Astrocyte (in vitro differentiated cells and primary cell): Measurements from ENCODE around the gene VWA1.

Source experiments
- CTCF ChIP-seq: IDR thresholded peaks from 2 replicates; pipeline ENCODE4 v1.5.1; 2011; ENCODE audit warnings: low read depth, mild to moderate bottlenecking, inconsistent platforms, low read length, moderate library complexity; ENCODE audit not compliant: insufficient read depth
- EZH2 ChIP-seq: IDR thresholded peaks from 2 replicates; pipeline ENCODE4 v1.6.1; 2012; ENCODE audit warnings: mild to moderate bottlenecking, low read length, inconsistent platforms; ENCODE audit not compliant: insufficient read depth

GRCh38 chr1:1436630-1437032, 1.1 kb downstream of the VWA1 start:
- no peak for TF ChIP-seq EZH2
- no peak for TF ChIP-seq CTCF
